ENCODE measurements around the gene CPXM2. TPM values are rescaled to one million over a fixed set of nuclear protein-coding genes. Genes with fewer than 3 reads are reported as not detected.

Gene CPXM2
- total RNA-seq, 4 donors from 2014 or later: 56.8 to 150 (median 96.9) TPM

- H3K27ac ChIP-seq (replicated peaks in 1 of 4): peak overlapping the region; percentile 89 to 95 (median 92)
- DNase-seq (ENCODE audit: extremely low spot score): no peak
Measured at GRCh38 chr10:123865880-123866279, 25.7 kb downstream of the CPXM2 start.

DNA sequence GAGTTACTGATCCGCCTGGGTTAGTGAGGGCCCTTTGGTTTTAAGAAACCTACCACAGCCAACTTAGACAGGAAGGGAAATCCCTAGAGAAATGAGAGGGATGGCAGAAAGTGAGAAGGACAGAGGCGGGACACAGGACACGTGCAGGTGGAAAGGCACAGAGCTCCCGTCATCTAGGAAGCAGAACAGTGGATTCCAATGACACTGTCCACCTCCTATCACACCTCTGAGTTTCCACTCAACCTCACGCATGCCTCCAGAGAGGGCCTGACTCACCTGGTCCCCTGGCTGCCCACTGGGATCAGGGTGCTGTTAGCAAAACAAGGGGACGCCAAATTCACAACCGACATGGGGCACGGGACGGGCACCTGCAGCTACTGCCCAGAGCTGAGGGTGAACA lies 26.3 kb downstream of the CPXM2 start:
- intact Hi-C loops (cut with DNase I): loop anchor here (5.0 kb wide), 1 partner anchor 63 kb away; no protein-coding TSS in a partner anchor
- H3K4me1 ChIP-seq: peaks cover 0 to 95% (median 85%) of the 10 kb centered on the region in 4 donors
- H3K27me3 ChIP-seq: no peaks in the 10 kb centered on the region
- H3K4me3 ChIP-seq: no peak overlapping the region
- TF ChIP-seq EP300 (IDR thresholded peaks at IDR 0.05) (no peak), POLR2A (IDR thresholded peaks at IDR 0.05; ENCODE audit: low read depth) (no peak), POLR2AphosphoS5 (IDR thresholded peaks at IDR 0.05) (no peak)
- TF ChIP-seq, protein P1, sequence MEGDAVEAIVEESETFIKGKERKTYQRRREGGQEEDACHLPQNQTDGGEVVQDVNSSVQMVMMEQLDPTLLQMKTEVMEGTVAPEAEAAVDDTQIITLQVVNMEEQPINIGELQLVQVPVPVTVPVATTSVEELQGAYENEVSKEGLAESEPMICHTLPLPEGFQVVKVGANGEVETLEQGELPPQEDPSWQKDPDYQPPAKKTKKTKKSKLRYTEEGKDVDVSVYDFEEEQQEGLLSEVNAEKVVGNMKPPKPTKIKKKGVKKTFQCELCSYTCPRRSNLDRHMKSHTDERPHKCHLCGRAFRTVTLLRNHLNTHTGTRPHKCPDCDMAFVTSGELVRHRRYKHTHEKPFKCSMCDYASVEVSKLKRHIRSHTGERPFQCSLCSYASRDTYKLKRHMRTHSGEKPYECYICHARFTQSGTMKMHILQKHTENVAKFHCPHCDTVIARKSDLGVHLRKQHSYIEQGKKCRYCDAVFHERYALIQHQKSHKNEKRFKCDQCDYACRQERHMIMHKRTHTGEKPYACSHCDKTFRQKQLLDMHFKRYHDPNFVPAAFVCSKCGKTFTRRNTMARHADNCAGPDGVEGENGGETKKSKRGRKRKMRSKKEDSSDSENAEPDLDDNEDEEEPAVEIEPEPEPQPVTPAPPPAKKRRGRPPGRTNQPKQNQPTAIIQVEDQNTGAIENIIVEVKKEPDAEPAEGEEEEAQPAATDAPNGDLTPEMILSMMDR (IDR thresholded peaks at IDR 0.05): no peak
- peak overlapping the region; percentile 89 to 95 (median 92) for H3K27ac ChIP-seq (replicated peaks in 1 of 4)
- peaks cover 0 to 12% (median 0%) of the 10 kb centered on the region in 4 donors for H3K36me3 ChIP-seq
- H3K9me3 ChIP-seq: no peaks in the 10 kb centered on the region
- no peak for DNase-seq (ENCODE audit: extremely low spot score)
- 62% methylated on average over 9 of the region's 9 CpGs for WGBS

More at GRCh38 chr10:123865880-123866279, 25.7 kb downstream of the CPXM2 start:
- Histone ChIP-seq H3K4me3 (no peak overlapping the region), H3K4me1 (peaks cover 0 to 95% (median 85%) of the 10 kb centered on the region in 4 donors), H3K36me3 (peaks cover 0 to 12% (median 0%) of the 10 kb centered on the region in 4 donors), H3K9me3 (no peaks in the 10 kb centered on the region), H3K27me3 (no peaks in the 10 kb centered on the region)
- intact Hi-C loops (cut with DNase I): loop anchor here (5.0 kb wide), 1 partner anchor 64 kb away; no protein-coding TSS in a partner anchor
- TF ChIP-seq POLR2AphosphoS5 (IDR thresholded peaks at IDR 0.05): peak; percentile 50 to 80
- no peak for TF ChIP-seq EP300 (IDR thresholded peaks at IDR 0.05)
- WGBS: 43% methylated on average over 6 of the region's 6 CpGs

DNA sequence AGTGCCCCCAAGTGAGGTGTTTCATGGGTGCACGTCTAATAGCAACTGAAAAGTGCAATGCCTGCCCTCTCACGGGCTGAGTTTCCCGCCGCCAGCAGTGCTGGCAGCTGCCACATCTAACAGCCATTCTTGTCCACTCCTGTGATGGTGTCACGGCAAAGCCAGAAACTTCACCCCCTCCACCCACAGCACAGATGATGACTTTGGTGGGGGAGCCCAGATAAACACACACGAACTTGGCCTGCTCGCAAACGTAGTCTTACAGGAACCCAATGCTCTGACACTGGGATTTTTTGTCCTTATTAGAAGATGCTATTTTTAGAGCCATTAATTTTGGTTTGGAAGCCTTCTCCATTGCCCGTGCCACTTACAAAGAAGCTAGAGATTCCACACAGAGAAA lies 26.7 kb downstream of the CPXM2 start:
- no peak overlapping the region for H3K4me3 ChIP-seq
- H3K27ac ChIP-seq (replicated peaks in 1 of 4): peak overlapping the region; percentile 89 to 95 (median 92)
- 62% methylated on average over 9 of the region's 9 CpGs for WGBS
- peaks cover 0 to 95% (median 85%) of the 10 kb centered on the region in 4 donors for H3K4me1 ChIP-seq
- TF ChIP-seq EP300 (IDR thresholded peaks at IDR 0.05): peak; percentile 88
- TF ChIP-seq POLR2AphosphoS5 (IDR thresholded peaks at IDR 0.05): peak; percentile 79 to 83
- TF ChIP-seq, protein P1 (IDR thresholded peaks at IDR 0.05): no peak
- no peaks in the 10 kb centered on the region for H3K27me3 ChIP-seq
- no peaks in the 10 kb centered on the region for H3K9me3 ChIP-seq
- H3K36me3 ChIP-seq: peaks cover 0 to 12% (median 0%) of the 10 kb centered on the region in 4 donors
- no peak for DNase-seq (ENCODE audit: extremely low spot score)
- intact Hi-C loops (cut with DNase I): loop anchor here (5.0 kb wide), 1 partner anchor 63 kb away; no protein-coding TSS in a partner anchor

DNA sequence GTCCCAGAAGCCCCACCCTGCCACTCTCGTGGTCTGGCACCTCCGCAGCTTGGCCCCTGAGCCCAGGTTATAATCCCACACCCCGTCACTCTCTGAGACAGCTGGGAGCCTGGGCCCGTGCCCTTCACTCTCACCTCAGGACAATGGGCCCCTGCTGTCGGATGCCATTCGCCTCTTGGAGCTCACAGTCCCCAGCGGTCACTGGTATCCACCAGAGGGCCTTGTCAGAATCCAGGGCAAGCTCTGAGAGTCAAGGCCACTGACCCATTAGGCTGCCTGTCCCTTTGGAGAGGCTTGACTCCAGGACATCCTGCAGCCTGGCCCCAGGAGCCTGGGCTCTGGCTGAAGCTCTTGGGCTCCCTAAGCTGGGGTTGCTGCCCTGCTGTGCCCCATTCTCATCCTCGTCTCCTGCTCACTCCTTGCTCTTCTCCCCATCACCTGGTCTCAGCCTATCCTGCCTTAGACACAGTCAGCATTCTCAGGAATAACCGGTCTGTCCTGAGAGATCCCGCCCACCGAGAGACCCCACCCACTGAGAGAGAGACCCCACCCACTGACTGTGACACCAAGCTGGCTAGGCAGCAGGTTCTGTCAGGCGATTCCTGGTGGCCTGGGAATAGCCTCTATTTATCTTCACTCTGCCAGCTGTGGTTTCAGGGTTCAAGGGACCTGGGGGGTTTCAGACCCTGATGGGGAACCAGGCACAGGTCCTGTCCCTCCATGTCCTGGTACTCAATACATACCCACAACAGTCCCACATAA lies 27.7 kb downstream of the CPXM2 start:
- no peaks in the 10 kb centered on the region for H3K27me3 ChIP-seq
- H3K4me1 ChIP-seq: peaks cover 0 to 95% (median 85%) of the 10 kb centered on the region in 4 donors
- H3K27ac ChIP-seq (replicated peaks in 1 of 4): peak overlapping the region; percentile 89 to 95 (median 92)
- WGBS: 69% methylated on average over 6 of the region's 12 CpGs
- TF ChIP-seq POLR2A (IDR thresholded peaks at IDR 0.05; ENCODE audit: low read depth): no peak
- TF ChIP-seq EP300 (IDR thresholded peaks at IDR 0.05): no peak
- TF ChIP-seq POLR2AphosphoS5 (IDR thresholded peaks at IDR 0.05): no peak
- TF ChIP-seq, protein P1 (IDR thresholded peaks at IDR 0.05): no peak
- H3K9me3 ChIP-seq: no peaks in the 10 kb centered on the region
- H3K36me3 ChIP-seq: peaks cover 0 to 12% (median 0%) of the 10 kb centered on the region in 4 donors
- intact Hi-C loops (cut with DNase I): no loop called here
- no peak for DNase-seq (ENCODE audit: extremely low spot score)
- H3K4me3 ChIP-seq: no peak overlapping the region

DNA sequence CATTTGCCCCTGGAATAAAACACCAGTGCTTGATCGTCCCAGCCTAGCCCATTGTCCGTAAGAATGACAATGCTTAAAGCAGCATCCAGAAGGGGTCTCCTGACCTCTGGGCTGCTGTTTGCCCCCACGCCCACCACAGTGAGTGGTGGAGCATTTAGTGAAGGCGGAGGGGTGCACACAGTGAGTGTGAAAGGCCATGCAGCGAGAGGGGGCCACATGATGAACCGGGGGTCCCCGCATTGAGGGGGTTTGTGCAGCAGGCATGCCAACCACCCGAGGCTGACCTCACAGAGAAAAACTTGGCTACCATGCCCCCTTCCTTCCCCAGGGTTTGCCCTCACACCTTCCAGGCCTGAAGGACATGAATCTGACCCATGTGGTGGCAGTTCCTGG lies 28.4 kb downstream of the CPXM2 start:
- peak overlapping the region; percentile 89 to 95 (median 92) for H3K27ac ChIP-seq (replicated peaks in 1 of 4)
- TF ChIP-seq POLR2AphosphoS5 (IDR thresholded peaks at IDR 0.05): no peak
- TF ChIP-seq, protein P1 (IDR thresholded peaks at IDR 0.05): no peak
- no peak for TF ChIP-seq EP300 (IDR thresholded peaks at IDR 0.05)
- TF ChIP-seq POLR2A (IDR thresholded peaks at IDR 0.05; ENCODE audit: low read depth): no peak
- H3K9me3 ChIP-seq: no peaks in the 10 kb centered on the region
- no peak for DNase-seq (ENCODE audit: extremely low spot score)
- H3K36me3 ChIP-seq: peaks cover 0 to 12% (median 0%) of the 10 kb centered on the region in 4 donors
- no peak overlapping the region for H3K4me3 ChIP-seq
- H3K27me3 ChIP-seq: no peaks in the 10 kb centered on the region
- 77% methylated on average over 3 of the region's 8 CpGs for WGBS
- peaks cover 0 to 95% (median 85%) of the 10 kb centered on the region in 4 donors for H3K4me1 ChIP-seq
- intact Hi-C loops (cut with DNase I): no loop called here

Measured in esophagus muscularis mucosa (tissue), 4 donors.